K562 (cell line): Measurements from ENCODE around the gene SLC6A13. TPM values are rescaled to one million over a fixed set of nuclear protein-coding genes. Genes with fewer than 3 reads are reported as not detected.

Experiments
- ATAC-seq: fragments of 200-7000 bp; cut with Tn5 transposase; 3 replicates; pipeline ENCODE4 v1.9.1; 2020; ENCODE audit warnings: moderate library complexity
- BruUV-seq: library from RNA; stranded (reverse); fragments of 400-500 nt; replicated peaks from 2 replicates; lab custom pipeline; 2021; lab: Mats Ljungman, UMichigan
- CTCF ChIA-PET: fragments of 300-600 bp; formaldehyde crosslinking; extraction: SDS; loops from one replicate; lab custom pipeline; 2021; ENCODE audit warnings: low intra/inter-chr PET ratio; lab: Yijun Ruan, JAX
- POLR2A ChIA-PET: fragments of 300-600, 350-650 bp; sonication (Branson Sonifier 250); formaldehyde crosslinking; extraction: SDS; loops from one replicate; lab custom pipeline; 2021; ENCODE audit warnings: antibody characterized with exemption, inconsistent platforms; lab: Yijun Ruan, JAX
- DNase-seq, 4 experiments: peaks; one replicate each; pipeline versions ENCODE4 v3.0.0 to v3.0.0-alpha.2; 2011 to 2018; ENCODE audit warnings: low spot score in 3 of 4, mixed read lengths in 3 of 4; ENCODE audit errors: extremely low read depth in 1 of 4
- FAIRE-seq: peaks from 2 replicates; lab custom pipeline; 2011; peaks lifted over from hg19 to GRCh38; lab: Jason Lieb, UNC
- H2AFZ ChIP-seq: 2 replicates; pipeline ENCODE4 v1.6.0; 2011; ENCODE audit warnings: low read depth, low read length, control low read depth, inconsistent platforms
- H3K27ac ChIP-seq: fragments of 200-600 bp; 3 replicates; pipeline ENCODE4 v1.8.0; 2011; ENCODE audit warnings: low read depth, mild to moderate bottlenecking, control low read depth, inconsistent platforms, low read length, moderate library complexity, mixed read lengths; ENCODE audit errors: extremely low read depth
- H3K27me3 ChIP-seq, 2 experiments: fragments of 300-600 bp in 1 of 2; 2 replicates in 1 of 2; 3 replicates in 1 of 2; pipeline versions ENCODE4 v1.6.0 to v1.8.0; 2011; ENCODE audit warnings: inconsistent platforms in 2 of 2, low read length in 2 of 2, mild to moderate bottlenecking in 1 of 2, mixed read lengths in 1 of 2, moderate library complexity in 1 of 2; ENCODE audit not compliant: control insufficient read depth in 2 of 2, insufficient read depth in 2 of 2
- H3K36me3 ChIP-seq: fragments of 300-600 bp; 3 replicates; pipeline ENCODE4 v1.8.0; 2011; ENCODE audit warnings: mild to moderate bottlenecking, low read length, inconsistent platforms; ENCODE audit not compliant: control insufficient read depth, insufficient read depth
- H3K4me1 ChIP-seq, 2 experiments: fragments of 200-600 bp in 1 of 2; replicated peaks in 1 of 2; 2 replicates in 1 of 2; 3 replicates in 1 of 2; pipeline versions ENCODE4 v1.5.1 to v1.8.0; 2011; ENCODE audit warnings: inconsistent platforms in 2 of 2, low read length in 2 of 2, mild to moderate bottlenecking in 1 of 2, mixed read lengths in 1 of 2, moderate library complexity in 1 of 2; ENCODE audit not compliant: control insufficient read depth in 2 of 2, insufficient read depth in 2 of 2
- H3K4me2 ChIP-seq: 2 replicates; pipeline ENCODE4 v1.6.1; 2011; ENCODE audit warnings: low read length, control low read depth, inconsistent platforms, mixed read lengths; ENCODE audit not compliant: insufficient read depth
- H3K4me3 ChIP-seq: fragments of 200-600 bp; sonication (generic), shearing (Covaris generic); 2 replicates; pipeline ENCODE4 v1.5.1; 2016; ENCODE audit warnings: control low read depth, inconsistent platforms
- H3K79me2 ChIP-seq: fragments of 200-600 bp; 3 replicates; pipeline ENCODE4 v1.8.0; 2011; ENCODE audit warnings: low read length, inconsistent platforms; ENCODE audit not compliant: control insufficient read depth, insufficient read depth
- H3K9ac ChIP-seq, 2 experiments: 2 replicates each; pipeline versions ENCODE4 v1.6.0 to v1.6.1; 2011; ENCODE audit warnings: low read depth in 2 of 2, low read length in 2 of 2, control low read depth in 1 of 2, inconsistent platforms in 1 of 2, mild to moderate bottlenecking in 1 of 2, mixed read lengths in 1 of 2; ENCODE audit not compliant: insufficient read depth in 1 of 2
- H3K9me1 ChIP-seq: one replicate; pipeline ENCODE4 v1.6.0; 2011; ENCODE audit warnings: inconsistent platforms, mild to moderate bottlenecking, low read length, moderate library complexity; ENCODE audit not compliant: control insufficient read depth, insufficient read depth
- H3K9me3 ChIP-seq: replicated peaks from 2 replicates; pipeline ENCODE4 v1.5.1; 2011; ENCODE audit warnings: low read depth, low read length, inconsistent platforms; ENCODE audit not compliant: control insufficient read depth, insufficient read depth
- H4K20me1 ChIP-seq: replicated peaks from 2 replicates; pipeline ENCODE4 v1.6.1; 2011; ENCODE audit warnings: low read length, inconsistent platforms, mixed read lengths; ENCODE audit not compliant: control insufficient read depth, insufficient read depth
- BHLHE40 ChIP-seq: IDR thresholded peaks from 2 replicates; pipeline ENCODE4 v1.6.1; 2011; ENCODE audit warnings: low read length, improper control_type of control experiment
- ETV5 ChIP-seq: sonication (generic); formaldehyde crosslinking; IDR thresholded peaks from 2 replicates; pipeline ENCODE4 v1.4.0; 2020; ENCODE audit warnings: low read depth, mild to moderate bottlenecking, missing genetic modification reagents
- GTF2E2 ChIP-seq: fragments of 200-800 bp; sonication (Bioruptor generic); IDR thresholded peaks from 2 replicates; pipeline ENCODE4 v1.6.1; 2016; ENCODE audit warnings: missing genetic modification characterization, missing compliant biosample characterization
- HMGN3 ChIP-seq: IDR thresholded peaks from 2 replicates; pipeline ENCODE4 v1.6.1; 2011; ENCODE audit warnings: borderline replicate concordance, low read depth, mild to moderate bottlenecking, mixed read lengths, low read length; ENCODE audit not compliant: insufficient read length; ENCODE audit errors: extremely low read depth
- KAT2B ChIP-seq: IDR thresholded peaks from one replicate; pipeline ENCODE4 v1.6.1; 2012; ENCODE audit warnings: low read depth, mild to moderate bottlenecking, control low read depth, inconsistent platforms, low read length, moderate library complexity
- KDM1A ChIP-seq, 2 experiments: fragments of 450-650 bp; IDR thresholded peaks; 2 replicates each; pipeline ENCODE4 v1.6.1; 2016; ENCODE audit warnings: mild to moderate bottlenecking in 2 of 2
- MAFK ChIP-seq: IDR thresholded peaks from 2 replicates; pipeline ENCODE4 v1.6.1; 2011; ENCODE audit warnings: low read length, improper control_type of control experiment
- SAFB ChIP-seq: fragments of 200-400 bp; formaldehyde crosslinking; IDR thresholded peaks from 2 replicates; pipeline ENCODE4 v1.6.1; 2017; ENCODE audit warnings: low read depth, low read length, borderline replicate concordance
- TAL1 ChIP-seq: fragments of 450-650 bp; IDR thresholded peaks from 2 replicates; pipeline ENCODE4 v1.6.1; 2016; ENCODE audit warnings: mild to moderate bottlenecking
- ZC3H4 ChIP-seq: sonication (generic); formaldehyde crosslinking; IDR thresholded peaks from 2 replicates; pipeline ENCODE4 v1.9.0; 2021; ENCODE audit warnings: missing genetic modification reagents, borderline replicate concordance
- ZNF253 ChIP-seq: fragments of 250-450 bp; sonication (Bioruptor Pico); conservative IDR thresholded peaks from 2 replicates; pipeline ENCODE4 v1.6.1; 2021; ENCODE audit warnings: mild to moderate bottlenecking
- ZNF780A ChIP-seq: fragments of 250-450 bp; sonication (Bioruptor Pico); IDR thresholded peaks from 2 replicates; pipeline ENCODE4 v1.5.0; 2021; ENCODE audit warnings: mild to moderate bottlenecking
- ZNF785 ChIP-seq: fragments of 250-450 bp; sonication (Bioruptor Pico); IDR thresholded peaks from 2 replicates; pipeline ENCODE4 v1.4.0; 2020; ENCODE audit warnings: mild to moderate bottlenecking
- WGBS: fragments of 100-300 bp; shearing (Covaris generic); methylation state at CpG from one replicate; pipeline ENCODE4 v1.1.6; 2016; ENCODE audit warnings: low coverage, mixed read lengths; ENCODE audit not compliant: insufficient coverage; ENCODE audit errors: missing lambda C conversion rate; 5-methylcytosine and 5-hydroxymethylcytosine counted together
- in situ Hi-C: fragments of 300-500 bp; cut with MboI; formaldehyde crosslinking; loops from 4 replicates; pipeline ENCODE4 v1.15.0; 2018; ENCODE audit warnings: inconsistent platforms, mixed read lengths
- intact Hi-C: fragments of 100-400 bp; cut with micrococcal nuclease; formaldehyde crosslinking; loops from 2 replicates; pipeline ENCODE4 v1.14.2; 2022
- polyA plus RNA-seq, 8 experiments: library from polyadenylated mRNA; depleted of rRNA in 4 of 8; stranded (reverse) in 5 of 8; unstranded in 3 of 8; fragments of >200 nt; fragmentation: Nextera tagmentation in 2 of 8; fragmentation: Illumina TruSeq in 1 of 8; extraction: Ambion mirVana in 2 of 8; extraction: Trizol in 1 of 8; gene quantifications; 2 replicates each; pipeline versions ENCODE4 v1.2.1 to v1.2.3, GENCODE V29; 2011 to 2014; ENCODE audit warnings: inconsistent platforms in 1 of 8, missing spikeins in 1 of 8
- total RNA-seq, 7 experiments: library from RNA; depleted of rRNA in 6 of 7; stranded (reverse); fragments of >200 nt in 6 of 7; fragmentation: Illumina TruSeq in 2 of 7; extraction: Trizol in 2 of 7; gene quantifications; 2 replicates each; pipeline versions ENCODE4 v1.2.1 to v1.2.3, GENCODE V29; 2011 to 2021; ENCODE audit warnings: low replicate concordance in 1 of 7
- TF ChIP-seq, protein P1 (sequence below): fragments of 250-450 bp; sonication (Bioruptor Pico); IDR thresholded peaks from 2 replicates; pipeline ENCODE4 v1.8.0; 2022; ENCODE audit warnings: moderate library complexity, mild to moderate bottlenecking, inconsistent platforms

SLC6A13 gene
- total and polyA plus RNA-seq, 9 of the 15 experiments (the other 6 are each of a cell fraction or from before 2014, with no cell fraction given): 0.06 to 0.33 (median 0.22) TPM; not detected in 4

- no peaks in the 10 kb centered on the region for H3K9me1 ChIP-seq
- H4K20me1 ChIP-seq: no peaks in the 10 kb centered on the region
- H3K79me2 ChIP-seq: no peaks in the 10 kb centered on the region
- no peak overlapping the region for H3K9ac ChIP-seq
- 5% methylated on average over 4 of the region's 8 CpGs for WGBS
- H3K36me3 ChIP-seq: no peaks in the 10 kb centered on the region
- no peak overlapping the region for H3K4me3 ChIP-seq
- H3K9me3 ChIP-seq: no peaks in the 10 kb centered on the region
- TF ChIP-seq GTF2E2: no peak
- TF ChIP-seq BHLHE40: peak; percentile 53
- CTCF ChIA-PET: no interaction called here
- FAIRE-seq: no peak
- H3K4me1 ChIP-seq: peaks cover 0 to 15% of the 10 kb centered on the region in 2 experiments; a peak in 2 of 5 replicates
- in situ Hi-C loops: no loop called here
- no peak overlapping the region for H2AFZ ChIP-seq
- no peak for DNase-seq
- POLR2A ChIA-PET: interaction anchor here (0.5 kb wide), 1 partner anchor 56 kb away, joined by 3 read pairs; no protein-coding TSS in a partner anchor
- intact Hi-C loops: no loop called here
- H3K4me2 ChIP-seq: no peak overlapping the region
- no peak for ATAC-seq
- H3K27ac ChIP-seq: no peak overlapping the region
- no TSS peak for BruUV-seq
- peaks cover 6 to 36% of the 10 kb centered on the region in 2 experiments; a peak in 3 of 5 replicates for H3K27me3 ChIP-seq
Observed at GRCh38 chr12:185576-185955, 77.1 kb downstream of the SLC6A13 start.

GRCh38 chr12:184811-185575 lies 77.6 kb downstream of the SLC6A13 start:
- H3K27ac ChIP-seq: no peak overlapping the region
- CTCF ChIA-PET: no interaction called here
- H3K9ac ChIP-seq: no peak overlapping the region
- TF ChIP-seq ZNF253 (CRISPR knock-in tag) (no peak), MAFK (no peak), HMGN3 (no peak), ZC3H4 (CRISPR knock-in tag) (no peak), ZNF780A (CRISPR knock-in tag) (no peak), ZNF785 (CRISPR knock-in tag) (no peak), TAL1 (no peak), KAT2B (no peak), SAFB (no peak), ETV5 (CRISPR knock-in tag) (no peak), KDM1A (IDR thresholded peaks at IDR 0.05) (no peak)
- TF ChIP-seq, protein P1, sequence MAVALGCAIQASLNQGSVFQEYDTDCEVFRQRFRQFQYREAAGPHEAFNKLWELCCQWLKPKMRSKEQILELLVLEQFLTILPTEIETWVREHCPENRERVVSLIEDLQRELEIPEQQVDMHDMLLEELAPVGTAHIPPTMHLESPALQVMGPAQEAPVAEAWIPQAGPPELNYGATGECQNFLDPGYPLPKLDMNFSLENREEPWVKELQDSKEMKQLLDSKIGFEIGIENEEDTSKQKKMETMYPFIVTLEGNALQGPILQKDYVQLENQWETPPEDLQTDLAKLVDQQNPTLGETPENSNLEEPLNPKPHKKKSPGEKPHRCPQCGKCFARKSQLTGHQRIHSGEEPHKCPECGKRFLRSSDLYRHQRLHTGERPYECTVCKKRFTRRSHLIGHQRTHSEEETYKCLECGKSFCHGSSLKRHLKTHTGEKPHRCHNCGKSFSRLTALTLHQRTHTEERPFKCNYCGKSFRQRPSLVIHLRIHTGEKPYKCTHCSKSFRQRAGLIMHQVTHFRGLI: no peak

More at GRCh38 chr12:184811-185575, 77.6 kb downstream of the SLC6A13 start:
- H3K79me2 ChIP-seq: no peaks in the 10 kb centered on the region
- peaks cover 0 to 17% of the 10 kb centered on the region in 2 experiments; a peak in 2 of 5 replicates for H3K4me1 ChIP-seq
- no peak for ATAC-seq
- POLR2A ChIA-PET: interaction anchor here (0.5 kb wide), 1 partner anchor 56 kb away, joined by 3 read pairs; no protein-coding TSS in a partner anchor
- no peak overlapping the region for H2AFZ ChIP-seq
- no peaks in the 10 kb centered on the region for H3K9me1 ChIP-seq
- no peaks in the 10 kb centered on the region for H3K9me3 ChIP-seq
- no peak overlapping the region for H3K4me2 ChIP-seq
- H3K27me3 ChIP-seq: peaks cover under 1 to 31% of the 10 kb centered on the region in 2 experiments; a peak in 3 of 5 replicates
- intact Hi-C loops: no loop called here
- WGBS: 18% methylated on average over 11 of the region's 13 CpGs
- in situ Hi-C loops: no loop called here
- H3K36me3 ChIP-seq: no peaks in the 10 kb centered on the region
- H4K20me1 ChIP-seq: no peaks in the 10 kb centered on the region
- no peak for FAIRE-seq
- H3K4me3 ChIP-seq: no peak overlapping the region
- BruUV-seq: no TSS peak
- DNase-seq: no peak
